ENCODE data around the gene PRKCQ. TPM values are rescaled to one million over a fixed set of nuclear protein-coding genes. Genes with fewer than 3 reads are reported as not detected.
A peak's percentile ranks its signal among the peaks of the same experiment; 100 is the strongest.

PRKCQ gene
- total and polyA plus RNA-seq, 4 donors, result 0.13 to 3.3 (median 0.45) TPM

- 62% methylated on average over 3 of the region's 3 CpGs for WGBS
- H3K27me3 ChIP-seq (ENCODE audit: control insufficient read depth in 4 of 4, insufficient read depth in 4 of 4, low read length in 3 of 4), result peaks cover 0 to 4% (median 0%) of the 10 kb centered on the region in 4 donors
- no peaks in the 10 kb centered on the region for H3K4me1 ChIP-seq (ENCODE audit: control insufficient read depth in 4 of 4, insufficient read depth in 4 of 4, low read length in 3 of 4)
- H3K9me3 ChIP-seq (ENCODE audit: control insufficient read depth in 4 of 4, low read length in 3 of 4), result no peaks in the 10 kb centered on the region
- no peak overlapping the region for H3K4me3 ChIP-seq (ENCODE audit: low read depth in 1 of 3, low read length in 3 of 3)
- no peak overlapping the region for H3K27ac ChIP-seq (ENCODE audit: low read depth in 1 of 2, low read length in 2 of 2)
- H3K36me3 ChIP-seq (ENCODE audit: control insufficient read depth in 4 of 4, insufficient read depth in 3 of 4, low read depth in 1 of 4, low read length in 3 of 4), result no peaks in the 10 kb centered on the region
- TF ChIP-seq RAD21 (IDR thresholded peaks at IDR 0.05) (peak; percentile 86 to 87), TAF1 (conservative IDR thresholded peaks at IDR 0.05) (no peak), CTCF (IDR thresholded peaks at IDR 0.05; ENCODE audit: low read depth, low read length, missing input control) (peak; percentile 70)
- H3K9ac ChIP-seq (ENCODE audit: low read depth in 1 of 2, low read length in 2 of 2), result no peak overlapping the region
- DNase-seq (ENCODE audit: low spot score), result no peak
These were observed 163.1 kb downstream of the PRKCQ start for GRCh38 chr10:6416892-6417512.

GRCh38 chr10:6411436-6411835 is 168.6 kb downstream of the PRKCQ start:
- H3K36me3 ChIP-seq (ENCODE audit: control insufficient read depth in 4 of 4, insufficient read depth in 3 of 4, low read depth in 1 of 4, low read length in 3 of 4), result no peaks in the 10 kb centered on the region
- H3K4me1 ChIP-seq (ENCODE audit: control insufficient read depth in 4 of 4, insufficient read depth in 4 of 4, low read length in 3 of 4), result peaks cover 0 to 4% (median 1%) of the 10 kb centered on the region in 4 donors
- DNase-seq (ENCODE audit: low spot score), result no peak
- no peaks in the 10 kb centered on the region for H3K9me3 ChIP-seq (ENCODE audit: control insufficient read depth in 4 of 4, low read length in 3 of 4)
- TF ChIP-seq RXRA (IDR thresholded peaks at IDR 0.05) (peak in 1 of 2 donors; percentile 37), HNF4A (conservative IDR thresholded peaks at IDR 0.05) (peak; percentile 21 to 76), SP1 (IDR thresholded peaks at IDR 0.05) (no peak)
- H3K27me3 ChIP-seq (ENCODE audit: control insufficient read depth in 4 of 4, insufficient read depth in 4 of 4, low read length in 3 of 4), result no peaks in the 10 kb centered on the region
- WGBS, result 45% methylated on average over 3 of the region's 3 CpGs
- H3K9ac ChIP-seq (ENCODE audit: low read depth in 1 of 2, low read length in 2 of 2), result no peak overlapping the region
- no peak overlapping the region for H3K27ac ChIP-seq (ENCODE audit: low read depth in 1 of 2, low read length in 2 of 2)
- H3K4me3 ChIP-seq (ENCODE audit: low read depth in 1 of 3, low read length in 3 of 3), result no peak overlapping the region

GRCh38 chr10:6410830-6411229 is 169.2 kb downstream of the PRKCQ start:
- no peaks in the 10 kb centered on the region for H3K27me3 ChIP-seq (ENCODE audit: control insufficient read depth in 4 of 4, insufficient read depth in 4 of 4, low read length in 3 of 4)
- TF ChIP-seq CTCF (IDR thresholded peaks at IDR 0.05; ENCODE audit: low read depth, low read length, missing input control) (no peak), EGR1 (IDR thresholded peaks at IDR 0.05; ENCODE audit: low read depth in 2 of 2) (no peak)
- no peak overlapping the region for H3K9ac ChIP-seq (ENCODE audit: low read depth in 1 of 2, low read length in 2 of 2)
- H3K36me3 ChIP-seq (ENCODE audit: control insufficient read depth in 4 of 4, insufficient read depth in 3 of 4, low read depth in 1 of 4, low read length in 3 of 4), result no peaks in the 10 kb centered on the region
- 67% methylated on average over 15 of the region's 15 CpGs for WGBS
- no peak overlapping the region for H3K4me3 ChIP-seq (ENCODE audit: low read depth in 1 of 3, low read length in 3 of 3)
- H3K4me1 ChIP-seq (ENCODE audit: control insufficient read depth in 4 of 4, insufficient read depth in 4 of 4, low read length in 3 of 4), result peaks cover 0 to 4% (median 1%) of the 10 kb centered on the region in 4 donors
- no peak overlapping the region for H3K27ac ChIP-seq (ENCODE audit: low read depth in 1 of 2, low read length in 2 of 2)
- H3K9me3 ChIP-seq (ENCODE audit: control insufficient read depth in 4 of 4, low read length in 3 of 4), result no peaks in the 10 kb centered on the region
- DNase-seq (ENCODE audit: low spot score), result no peak

All from liver (tissue), 9 donors.